HUES6 (cell line): ENCODE measurements around the gene SARM1.
A peak's percentile ranks its signal among the peaks of the same experiment; 100 is the strongest.

Experiments used
- H3K27ac ChIP-seq: 2 replicates; pipeline ENCODE4 v1.7.0; 2013; ENCODE audit warnings: low read depth, mild to moderate bottlenecking, low read length, inconsistent platforms
- H3K27me3 ChIP-seq: 2 replicates; pipeline ENCODE4 v1.6.1; 2013; ENCODE audit warnings: low read length; ENCODE audit not compliant: control insufficient read depth, insufficient read depth
- H3K36me3 ChIP-seq: 2 replicates; pipeline ENCODE4 v1.6.1; 2013; ENCODE audit warnings: low read length; ENCODE audit not compliant: control insufficient read depth, insufficient read depth
- H3K4me1 ChIP-seq: 2 replicates; pipeline ENCODE4 v1.6.1; 2013; ENCODE audit warnings: low read length; ENCODE audit not compliant: control insufficient read depth, insufficient read depth
- H3K4me3 ChIP-seq: 2 replicates; pipeline ENCODE4 v1.5.1; 2013; ENCODE audit warnings: low read depth, low read length
- H3K9ac ChIP-seq: one replicate; pipeline ENCODE4 v1.6.1; 2013; ENCODE audit warnings: mild to moderate bottlenecking, low read length
- H3K9me3 ChIP-seq: 2 replicates; pipeline ENCODE4 v1.6.1; 2013; ENCODE audit warnings: low read depth, low read length; ENCODE audit not compliant: control insufficient read depth, insufficient read depth

The SARM1 gene

GRCh38 chr17:28357061-28357900 lies 14.2 kb upstream of the SARM1 start, which contains the start of gene POLDIP2:
Gene POLDIP2, minus strand, starts transcription at chr17:28357527. Its CDS starts 79 bp downstream, at chr17:28357448.
- Histone ChIP-seq H3K27me3 (no peaks in the 10 kb centered on the region), H3K4me1 (peaks cover 10% of the 10 kb centered on the region), H3K36me3 (peaks cover 58% of the 10 kb centered on the region), H3K9me3 (no peaks in the 10 kb centered on the region), H3K4me3 (peak within 1 kb of the TSS; percentile 95), H3K27ac (peak within 1 kb of the TSS; percentile 86), H3K9ac (peak within 1 kb of the TSS; percentile 96)

GRCh38 chr17:28357901-28358197 lies 13.6 kb upstream of the SARM1 start:
- H3K27ac ChIP-seq: peak overlapping the region; percentile 86
- H3K9me3 ChIP-seq: no peaks in the 10 kb centered on the region
- H3K4me3 ChIP-seq: peak overlapping the region; percentile 95
- peaks cover 10% of the 10 kb centered on the region for H3K4me1 ChIP-seq
- no peaks in the 10 kb centered on the region for H3K27me3 ChIP-seq
- peak overlapping the region; percentile 96 for H3K9ac ChIP-seq
- H3K36me3 ChIP-seq: peaks cover 59% of the 10 kb centered on the region

DNA sequence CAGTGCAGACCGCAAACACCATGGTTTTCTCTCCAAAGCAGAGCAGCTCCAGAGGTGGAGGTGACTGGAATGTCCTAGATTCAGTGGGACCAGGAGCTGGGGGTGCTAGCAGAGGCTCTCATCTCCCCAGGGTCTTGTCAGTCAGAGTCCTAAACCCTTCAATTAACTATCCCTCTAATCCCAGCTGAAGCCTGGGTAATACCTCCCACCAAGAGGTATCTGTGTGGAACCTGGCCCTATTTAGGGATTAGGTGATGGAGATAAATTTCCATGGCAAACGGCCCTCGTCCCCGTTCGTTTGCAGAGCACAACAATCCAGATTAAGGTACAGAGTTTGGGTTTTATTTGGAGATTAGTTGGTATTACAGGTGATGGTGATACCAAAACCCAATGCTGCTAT lies 8.3 kb upstream of the SARM1 start:
- no peaks in the 10 kb centered on the region for H3K27me3 ChIP-seq
- no peak overlapping the region for H3K27ac ChIP-seq
- H3K36me3 ChIP-seq: peaks cover 58% of the 10 kb centered on the region
- no peaks in the 10 kb centered on the region for H3K9me3 ChIP-seq
- peaks cover 3% of the 10 kb centered on the region for H3K4me1 ChIP-seq
- no peak overlapping the region for H3K4me3 ChIP-seq
- H3K9ac ChIP-seq: no peak overlapping the region

DNA sequence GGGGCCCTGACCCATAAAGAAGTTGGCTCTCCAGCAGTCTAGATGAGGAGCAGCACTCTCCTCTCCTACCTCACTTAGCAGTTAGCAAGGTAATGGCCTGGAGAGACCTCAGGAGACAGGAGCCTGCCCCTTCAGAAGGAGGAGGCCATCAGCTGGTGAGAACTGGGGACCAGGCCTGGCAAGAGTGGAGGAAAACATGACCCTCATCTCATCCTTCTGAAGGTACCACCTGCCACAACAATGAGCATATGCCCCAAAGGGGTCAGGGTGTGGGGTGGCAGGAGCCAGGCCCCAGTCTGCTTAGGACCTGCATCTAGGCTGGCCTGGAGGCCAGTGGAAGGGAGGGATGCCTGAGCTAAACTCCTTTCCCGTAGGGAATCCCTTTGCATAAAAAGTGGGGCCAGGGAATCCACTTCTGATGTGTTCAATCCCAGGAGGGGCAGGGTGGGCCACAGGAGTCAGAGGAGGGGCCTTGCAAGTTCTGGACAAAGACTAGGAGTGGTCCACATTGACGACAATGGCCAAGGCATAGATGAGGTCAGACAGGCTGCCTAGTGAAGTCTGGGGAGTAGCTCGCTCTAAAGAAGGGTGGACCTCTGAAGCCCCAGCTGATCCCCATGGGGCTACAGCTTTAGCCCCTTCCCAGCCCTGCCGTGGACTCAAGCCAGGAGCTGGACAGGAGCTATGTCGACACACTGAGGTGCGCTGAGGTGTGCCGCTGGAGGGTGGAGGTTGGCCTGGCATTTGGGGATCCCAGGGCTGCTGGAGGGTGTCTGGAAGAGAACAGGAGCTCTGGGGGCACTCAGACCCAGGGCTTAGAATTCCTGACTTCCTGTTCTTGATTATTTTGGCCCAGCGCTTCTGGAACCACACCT lies 7.5 kb upstream of the SARM1 start:
- Histone ChIP-seq H3K9ac (no peak overlapping the region), H3K4me1 (no peaks in the 10 kb centered on the region), H3K36me3 (peaks cover 55% of the 10 kb centered on the region), H3K27ac (no peak overlapping the region), H3K27me3 (no peaks in the 10 kb centered on the region), H3K4me3 (no peak overlapping the region), H3K9me3 (no peaks in the 10 kb centered on the region)

GRCh38 chr17:28364665-28365363 lies 6.7 kb upstream of the SARM1 start, which contains the start of gene SEBOX:
Gene SEBOX, minus strand, starts transcription at chr17:28365199. Its CDS starts 48 bp downstream, at chr17:28365151.
- no peak within 1 kb of the TSS for H3K27ac ChIP-seq
- no peaks in the 10 kb centered on the region for H3K9me3 ChIP-seq
- H3K9ac ChIP-seq: no peak within 1 kb of the TSS
- peaks cover 49% of the 10 kb centered on the region for H3K36me3 ChIP-seq
- no peak within 1 kb of the TSS for H3K4me3 ChIP-seq
- no peaks in the 10 kb centered on the region for H3K27me3 ChIP-seq
- H3K4me1 ChIP-seq: peaks cover 1% of the 10 kb centered on the region

- H3K36me3 ChIP-seq: peaks cover 43% of the 10 kb centered on the region
Measured at GRCh38 chr17:28365487-28365886, 6.0 kb upstream of the SARM1 start.

DNA sequence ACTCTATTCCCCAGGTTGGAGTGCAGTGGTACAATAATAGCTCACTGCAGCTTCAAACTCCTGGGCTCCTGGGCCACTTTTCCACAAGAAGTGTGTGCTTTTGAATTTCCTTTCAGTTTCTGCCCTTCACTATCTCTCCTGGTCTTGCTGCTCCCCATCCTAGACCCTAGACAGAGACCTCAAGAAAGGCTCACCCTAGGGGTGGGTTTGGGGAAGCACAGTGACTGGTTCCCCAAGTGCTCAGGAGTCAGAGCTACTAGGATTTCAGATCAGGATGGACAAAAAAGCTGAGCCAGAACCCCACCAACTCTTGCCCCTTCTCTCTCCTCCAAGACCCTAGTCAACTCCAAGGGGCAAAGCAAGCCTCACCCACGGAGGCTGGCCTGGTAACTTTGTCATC lies 4.9 kb upstream of the SARM1 start:
- Histone ChIP-seq H3K27ac (no peak overlapping the region), H3K36me3 (peaks cover 31% of the 10 kb centered on the region), H3K9me3 (no peaks in the 10 kb centered on the region), H3K9ac (no peak overlapping the region), H3K27me3 (peaks cover under 1% of the 10 kb centered on the region), H3K4me3 (no peak overlapping the region), H3K4me1 (peaks cover 14% of the 10 kb centered on the region)

More at GRCh38 chr17:28365487-28365886, 6.0 kb upstream of the SARM1 start:
- no peaks in the 10 kb centered on the region for H3K27me3 ChIP-seq
- no peak overlapping the region for H3K9ac ChIP-seq
- H3K9me3 ChIP-seq: no peaks in the 10 kb centered on the region
- no peak overlapping the region for H3K27ac ChIP-seq
- peaks cover 8% of the 10 kb centered on the region for H3K4me1 ChIP-seq
- no peak overlapping the region for H3K4me3 ChIP-seq

DNA sequence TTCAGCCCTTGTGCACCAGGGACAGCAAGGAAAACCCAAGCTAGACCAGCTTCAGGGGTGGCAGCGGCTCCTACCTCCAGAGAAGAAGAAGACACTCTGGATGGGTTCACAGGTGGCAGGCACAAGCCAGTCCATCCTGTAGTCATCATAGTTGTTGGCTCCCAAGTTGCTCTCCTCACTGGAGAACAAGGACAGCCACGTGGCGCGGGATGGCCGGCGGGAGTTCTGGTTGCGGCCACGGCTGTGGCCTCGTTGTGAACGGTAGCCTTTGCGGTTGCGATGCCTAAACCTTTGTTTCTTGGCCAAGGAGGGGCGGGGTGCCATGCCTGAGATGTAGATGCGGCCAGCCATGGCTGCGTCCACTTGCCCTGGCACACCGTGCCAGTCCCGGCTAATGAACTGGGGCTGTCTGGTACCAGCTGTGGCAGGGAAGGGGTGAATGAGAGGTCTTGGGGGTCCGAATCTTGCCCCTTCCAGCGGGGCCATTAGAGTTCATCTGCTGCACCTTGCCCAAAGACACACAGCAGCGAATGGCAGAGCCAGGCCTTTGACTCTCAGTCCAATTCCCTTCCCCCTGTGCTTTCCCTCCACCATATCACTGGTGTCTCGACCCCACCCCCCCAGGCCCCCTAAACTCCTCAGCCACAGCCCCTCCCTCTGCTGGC lies 3.7 kb upstream of the SARM1 start:
- H3K36me3 ChIP-seq: peaks cover 21% of the 10 kb centered on the region
- no peak overlapping the region for H3K9ac ChIP-seq
- H3K4me3 ChIP-seq: no peak overlapping the region
- H3K9me3 ChIP-seq: no peaks in the 10 kb centered on the region
- no peak overlapping the region for H3K27ac ChIP-seq
- H3K4me1 ChIP-seq: peaks cover 14% of the 10 kb centered on the region
- H3K27me3 ChIP-seq: peaks cover 12% of the 10 kb centered on the region

DNA sequence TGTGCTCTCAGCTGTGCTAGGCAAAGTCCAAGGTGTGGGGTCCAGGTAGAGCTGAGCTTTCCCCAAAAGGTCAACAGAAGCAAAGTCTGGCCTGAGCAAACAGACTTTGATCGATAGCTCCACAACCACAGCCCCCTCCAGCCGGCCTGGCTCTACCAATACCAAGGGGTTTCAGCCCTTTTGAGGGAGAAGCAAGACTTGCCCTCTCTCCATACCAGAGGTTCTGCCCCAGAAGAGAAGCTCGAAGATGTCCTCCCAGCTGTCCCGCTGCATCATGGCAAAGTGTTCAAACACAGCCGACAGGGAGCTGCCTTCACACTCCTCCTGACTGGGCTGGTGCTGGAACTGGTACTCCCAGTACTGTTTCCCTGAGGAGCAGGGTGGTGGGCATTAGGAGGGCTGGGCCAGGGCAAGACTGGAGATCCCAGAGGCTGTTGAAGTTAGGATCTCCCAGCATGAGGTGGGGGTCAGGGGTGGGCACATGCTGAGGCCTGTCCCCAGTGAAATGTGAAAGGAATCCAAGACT lies 3.1 kb upstream of the SARM1 start:
- no peak overlapping the region for H3K27ac ChIP-seq

More for the DNA sequence above, 3.1 kb upstream of the SARM1 start:
- H3K27me3 ChIP-seq: peaks cover 18% of the 10 kb centered on the region
- H3K4me1 ChIP-seq: peaks cover 14% of the 10 kb centered on the region
- H3K36me3 ChIP-seq: peaks cover 15% of the 10 kb centered on the region; the same call in 1 of the 2 replicates
- no peak overlapping the region for H3K9ac ChIP-seq
- H3K4me3 ChIP-seq: no peak overlapping the region
- H3K9me3 ChIP-seq: no peaks in the 10 kb centered on the region
